Adrenal gland (tissue), 12 donors: ENCODE results near the gene KCNIP1. TPM values are rescaled to one million over a fixed set of nuclear protein-coding genes. Genes with fewer than 3 reads are reported as not detected.
A peak's percentile ranks its signal among the peaks of the same experiment; 100 is the strongest.

Source experiments
- DNase-seq, 7 donors: peaks; one replicate each; pipeline ENCODE4 v3.0.0-alpha.2; 2019 to 2020
- H3K27ac ChIP-seq, 5 donors: fragments of 200-600 bp; sonication (generic) in 4 of 5; 1 replicate in 3 of 5; 2 replicates in 2 of 5; pipeline versions ENCODE4 v1.5.1 to v1.8.0; 2016 to 2020; ENCODE audit warnings: mild to moderate bottlenecking in 1 of 5
- H3K27me3 ChIP-seq: fragments of 200-600 bp; 2 replicates; pipeline ENCODE4 v1.8.0; 2021
- H3K36me3 ChIP-seq, 2 donors: fragments of 200-600 bp; replicated peaks in 1 of 2; 1 replicate in 1 of 2; 2 replicates in 1 of 2; pipeline versions ENCODE4 v1.5.1 to v1.8.0; 2018 to 2022
- H3K4me1 ChIP-seq, 2 donors: fragments of 200-600 bp; replicated peaks in 1 of 2; 1 replicate in 1 of 2; 2 replicates in 1 of 2; pipeline versions ENCODE4 v1.5.1 to v1.8.0; 2018 to 2021
- H3K4me3 ChIP-seq, 4 donors: fragments of 200-600 bp; sonication (generic) in 3 of 4; one replicate each; pipeline ENCODE4 v1.5.1; 2016 to 2018
- H3K9me3 ChIP-seq, 3 donors: fragments of 200-600 bp; sonication (generic) in 1 of 3; replicated peaks in 1 of 3; 1 replicate in 2 of 3; 2 replicates in 1 of 3; pipeline versions ENCODE4 v1.5.1 to v1.8.0; 2016 to 2021
- POLR2A ChIP-seq, 2 donors: fragments of 450-650 bp; IDR thresholded peaks; one replicate each; pipeline ENCODE4 v1.6.1; 2017; ENCODE audit warnings: antibody characterized with exemption in 2 of 2, mild to moderate bottlenecking in 2 of 2, moderate library complexity in 1 of 2
- WGBS, 4 donors: extraction: QIAGEN DNeasy Blood & Tissue Kit in 2 of 4; methylation state at CpG; one replicate each; pipeline versions ENCODE4 v1.1.5 to v1.1.7; 2013 to 2017; 5-methylcytosine and 5-hydroxymethylcytosine counted together
- intact Hi-C, 2 donors: fragments of 100-400 bp; cut with DNase I; formaldehyde crosslinking; loops; one replicate each; pipeline versions ENCODE4 v1.14.1 to v1.15.0; 2022 to 2023
- polyA plus RNA-seq, 3 donors: library from polyadenylated mRNA; stranded (reverse); fragments of 200-250 nt in 2 of 3; fragments of 350-450 nt in 1 of 3; fragmentation: Illumina TruSeq in 1 of 3; extraction: RNeasy Lipid Tissue Mini Kit (QIAGEN cat#74804) in 1 of 3; gene quantifications; one replicate each; pipeline ENCODE4 v1.2.3, GENCODE V29; 2013 to 2014
- total RNA-seq, 9 donors: library from RNA; depleted of rRNA in 4 of 9; stranded (reverse); fragments of >200 nt in 4 of 9; fragments of 120-200 nt in 1 of 9; fragmentation: NEBNext Ultra II Directional in 1 of 9; extraction: Animal tissue kit (Norgen Biotek cat#: 25700) in 1 of 9; gene quantifications; one replicate each; pipeline versions ENCODE4 v1.1.0 to v1.2.4, GENCODE V29; 2013 to 2023
- TF ChIP-seq, protein P1 (sequence below), 6 experiments: fragments of 450-650 bp in 4 of 6; fragments of 200-600 bp in 2 of 6; sonication (generic) in 1 of 6; IDR thresholded peaks; 1 replicate in 5 of 6; 2 replicates in 1 of 6; pipeline versions ENCODE4 v1.5.1 to v1.8.0; 2016 to 2021; ENCODE audit warnings: antibody characterized with exemption in 6 of 6, mild to moderate bottlenecking in 2 of 6, moderate library complexity in 1 of 6
- donor health status: healthy with polysubstance abuse.
- donor health status: Bipolar disorder and iron deficiency.
- donor health status: DM: yes; HTN: yes; CAD: no.
- donor health status: DM: no; HTN: no; CAD: no.
- donor health status: DM: no; HTN: no; CAD: no.
- donor health status: DM: yes; HTN: yes; CAD: no.

KCNIP1 gene
- total and polyA plus RNA-seq, 12 donors: 0.14 to 12.6 (median 1.7) TPM; not detected in 1

DNA sequence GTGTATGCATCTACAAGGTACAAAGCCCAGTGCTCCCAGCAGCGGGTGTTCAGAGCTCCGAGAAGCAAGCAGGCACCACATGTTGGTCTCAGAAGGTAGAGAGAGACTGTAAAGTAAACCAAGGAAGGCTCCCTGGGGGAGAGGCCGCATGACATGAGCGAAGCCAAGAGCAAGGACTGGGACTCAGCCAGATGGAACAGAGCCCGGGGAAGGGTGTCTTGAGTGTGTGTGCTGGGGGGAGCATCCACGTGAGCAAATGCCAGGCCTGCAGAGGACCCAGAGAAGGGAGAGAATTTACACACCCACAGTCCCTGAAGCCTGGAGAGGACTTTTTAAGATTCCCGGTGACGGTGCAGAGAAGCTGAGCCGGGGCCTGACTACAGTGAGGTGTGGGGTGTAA, 15.2 kb upstream of the KCNIP1 start:
- TF ChIP-seq, protein P1, sequence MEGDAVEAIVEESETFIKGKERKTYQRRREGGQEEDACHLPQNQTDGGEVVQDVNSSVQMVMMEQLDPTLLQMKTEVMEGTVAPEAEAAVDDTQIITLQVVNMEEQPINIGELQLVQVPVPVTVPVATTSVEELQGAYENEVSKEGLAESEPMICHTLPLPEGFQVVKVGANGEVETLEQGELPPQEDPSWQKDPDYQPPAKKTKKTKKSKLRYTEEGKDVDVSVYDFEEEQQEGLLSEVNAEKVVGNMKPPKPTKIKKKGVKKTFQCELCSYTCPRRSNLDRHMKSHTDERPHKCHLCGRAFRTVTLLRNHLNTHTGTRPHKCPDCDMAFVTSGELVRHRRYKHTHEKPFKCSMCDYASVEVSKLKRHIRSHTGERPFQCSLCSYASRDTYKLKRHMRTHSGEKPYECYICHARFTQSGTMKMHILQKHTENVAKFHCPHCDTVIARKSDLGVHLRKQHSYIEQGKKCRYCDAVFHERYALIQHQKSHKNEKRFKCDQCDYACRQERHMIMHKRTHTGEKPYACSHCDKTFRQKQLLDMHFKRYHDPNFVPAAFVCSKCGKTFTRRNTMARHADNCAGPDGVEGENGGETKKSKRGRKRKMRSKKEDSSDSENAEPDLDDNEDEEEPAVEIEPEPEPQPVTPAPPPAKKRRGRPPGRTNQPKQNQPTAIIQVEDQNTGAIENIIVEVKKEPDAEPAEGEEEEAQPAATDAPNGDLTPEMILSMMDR (IDR thresholded peaks at IDR 0.05): no peak
- no peak for TF ChIP-seq POLR2A (IDR thresholded peaks at IDR 0.05)
- Histone ChIP-seq H3K9me3 (no peaks in the 10 kb centered on the region), H3K4me1 (peaks cover 0 to 7% of the 10 kb centered on the region in 2 donors), H3K36me3 (no peaks in the 10 kb centered on the region), H3K27ac (no peak overlapping the region), H3K27me3 (no peaks in the 10 kb centered on the region), H3K4me3 (no peak overlapping the region)
- intact Hi-C loops: no loop called here
- WGBS, 4 donors: 65 to 88% (median 84%) methylated on average over 9 of the region's 9 CpGs
- no peak for DNase-seq

DNA sequence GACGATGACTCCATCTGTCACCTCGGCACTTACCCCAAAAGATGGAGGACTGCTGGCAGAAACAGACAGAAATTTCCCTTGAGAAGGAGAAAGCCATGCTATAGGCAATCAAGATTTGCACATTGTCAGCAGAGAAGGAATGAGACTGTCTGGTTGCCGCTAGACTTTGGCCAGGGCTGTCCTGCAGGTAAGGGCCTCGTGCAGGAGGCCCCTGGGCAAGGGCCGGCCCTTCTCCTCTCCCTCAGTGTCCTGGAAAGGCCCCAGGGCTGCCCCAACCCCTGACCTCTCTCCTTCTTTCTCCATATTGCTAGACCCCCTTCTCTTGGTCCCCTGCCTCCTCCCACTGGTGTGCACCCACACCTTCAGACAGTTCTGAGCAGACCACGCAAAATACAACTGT, 14.6 kb upstream of the KCNIP1 start:
- WGBS, 4 donors: 94 to 97% (median 94%) methylated on average over 6 of the region's 6 CpGs
- Histone ChIP-seq H3K27me3 (no peaks in the 10 kb centered on the region), H3K27ac (no peak overlapping the region), H3K9me3 (no peaks in the 10 kb centered on the region), H3K36me3 (no peaks in the 10 kb centered on the region), H3K4me3 (no peak overlapping the region), H3K4me1 (peaks cover 0 to 7% of the 10 kb centered on the region in 2 donors)
- no peak for TF ChIP-seq POLR2A (IDR thresholded peaks at IDR 0.05)
- TF ChIP-seq, protein P1 (IDR thresholded peaks at IDR 0.05): no peak
- no peak for DNase-seq
- intact Hi-C loops: no loop called here

DNA sequence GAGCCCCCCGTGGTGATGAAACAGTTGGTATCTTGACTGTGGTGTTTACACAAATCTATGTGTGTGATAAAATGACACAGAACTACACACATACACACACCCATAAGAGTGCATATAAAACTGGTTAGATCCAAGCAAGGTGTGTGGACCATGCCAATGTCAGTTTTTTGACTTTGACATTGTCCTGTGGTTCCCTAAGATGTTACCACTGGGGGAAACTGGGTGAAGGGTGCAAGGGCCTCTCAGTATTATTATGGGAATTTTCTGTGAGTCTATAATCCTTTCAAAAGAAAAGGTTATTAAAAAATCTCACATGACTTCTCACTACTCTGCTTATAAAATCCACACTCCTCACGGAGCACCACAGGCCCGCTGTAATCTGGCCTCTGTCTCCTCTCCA, 13.4 kb upstream of the KCNIP1 start:
- H3K4me3 ChIP-seq: no peak overlapping the region
- no peaks in the 10 kb centered on the region for H3K9me3 ChIP-seq
- no peak for DNase-seq
- no peaks in the 10 kb centered on the region for H3K27me3 ChIP-seq
- intact Hi-C loops: no loop called here
- H3K36me3 ChIP-seq: no peaks in the 10 kb centered on the region
- WGBS, 4 donors: 81 to 95% (median 83%) methylated on average over 3 of the region's 3 CpGs
- peak overlapping the region in 1 of 5 donors; percentile 70 for H3K27ac ChIP-seq
- TF ChIP-seq POLR2A (IDR thresholded peaks at IDR 0.05): no peak
- TF ChIP-seq, protein P1 (IDR thresholded peaks at IDR 0.05): no peak
- H3K4me1 ChIP-seq: peaks cover 0 to 7% of the 10 kb centered on the region in 2 donors

DNA sequence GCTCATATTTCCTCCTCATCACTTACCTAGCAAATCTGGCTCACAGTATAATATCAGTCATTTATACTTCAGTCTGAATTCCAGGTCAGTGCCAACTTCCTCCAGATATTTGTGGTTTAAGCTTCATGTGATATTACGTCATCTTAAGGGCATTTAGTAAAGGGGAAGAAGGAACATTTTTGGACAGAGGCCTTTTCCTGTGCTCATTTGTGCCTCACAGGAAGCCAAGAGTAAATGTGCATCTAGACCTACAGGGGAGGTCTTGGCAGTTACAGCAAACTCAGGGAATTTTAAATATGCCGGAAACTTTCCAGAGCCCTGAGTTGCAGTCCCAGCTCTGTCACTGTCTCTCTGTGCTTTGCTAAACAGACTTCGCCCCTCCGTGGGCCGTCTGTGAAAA, 12.3 kb upstream of the KCNIP1 start:
- H3K27ac ChIP-seq: peak overlapping the region in 4 of 5 donors; percentile 20 to 70 (median 47)
- TF ChIP-seq POLR2A (IDR thresholded peaks at IDR 0.05): no peak
- TF ChIP-seq, protein P1 (IDR thresholded peaks at IDR 0.05): peak in 2 of 6 experiments; percentile 12 to 25
- H3K4me3 ChIP-seq: no peak overlapping the region
- intact Hi-C loops: no loop called here
- H3K27me3 ChIP-seq: no peaks in the 10 kb centered on the region
- DNase-seq: peak in 5 of 7 donors; percentile 16 to 61 (median 26)
- no peaks in the 10 kb centered on the region for H3K36me3 ChIP-seq
- peaks cover 0 to 7% of the 10 kb centered on the region in 2 donors for H3K4me1 ChIP-seq
- H3K9me3 ChIP-seq: no peaks in the 10 kb centered on the region
- WGBS, 4 donors: 45 to 53% (median 48%) methylated on average over 5 of the region's 5 CpGs
